ENCODE results near the gene RGS17.

Gene RGS17

DNA sequence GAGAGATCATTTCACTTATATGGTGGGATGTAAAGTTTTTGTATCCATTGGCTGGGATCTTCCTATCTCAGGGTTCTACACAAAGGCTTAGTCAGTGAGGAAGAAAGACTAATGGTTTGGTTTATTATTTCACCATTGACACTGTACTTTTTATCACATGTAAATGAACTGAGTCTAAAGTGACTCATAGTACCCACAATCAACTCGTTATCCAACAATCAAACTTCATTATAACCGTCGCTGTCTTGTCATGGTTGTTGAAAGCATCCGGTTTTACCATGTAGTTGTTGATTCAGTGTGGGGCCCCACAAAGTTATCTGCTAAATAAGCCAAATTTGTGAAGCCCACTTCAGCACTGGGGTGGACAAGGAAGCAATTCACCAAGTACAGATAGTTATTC, 72.8 kb downstream of the RGS17 start:
- H3K4me3 ChIP-seq (ENCODE audit: low read depth, low read length), result no peak overlapping the region
- TF ChIP-seq, protein P1, sequence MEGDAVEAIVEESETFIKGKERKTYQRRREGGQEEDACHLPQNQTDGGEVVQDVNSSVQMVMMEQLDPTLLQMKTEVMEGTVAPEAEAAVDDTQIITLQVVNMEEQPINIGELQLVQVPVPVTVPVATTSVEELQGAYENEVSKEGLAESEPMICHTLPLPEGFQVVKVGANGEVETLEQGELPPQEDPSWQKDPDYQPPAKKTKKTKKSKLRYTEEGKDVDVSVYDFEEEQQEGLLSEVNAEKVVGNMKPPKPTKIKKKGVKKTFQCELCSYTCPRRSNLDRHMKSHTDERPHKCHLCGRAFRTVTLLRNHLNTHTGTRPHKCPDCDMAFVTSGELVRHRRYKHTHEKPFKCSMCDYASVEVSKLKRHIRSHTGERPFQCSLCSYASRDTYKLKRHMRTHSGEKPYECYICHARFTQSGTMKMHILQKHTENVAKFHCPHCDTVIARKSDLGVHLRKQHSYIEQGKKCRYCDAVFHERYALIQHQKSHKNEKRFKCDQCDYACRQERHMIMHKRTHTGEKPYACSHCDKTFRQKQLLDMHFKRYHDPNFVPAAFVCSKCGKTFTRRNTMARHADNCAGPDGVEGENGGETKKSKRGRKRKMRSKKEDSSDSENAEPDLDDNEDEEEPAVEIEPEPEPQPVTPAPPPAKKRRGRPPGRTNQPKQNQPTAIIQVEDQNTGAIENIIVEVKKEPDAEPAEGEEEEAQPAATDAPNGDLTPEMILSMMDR (IDR thresholded peaks at IDR 0.05; ENCODE audit: low read depth, low read length), result no peak

DNA sequence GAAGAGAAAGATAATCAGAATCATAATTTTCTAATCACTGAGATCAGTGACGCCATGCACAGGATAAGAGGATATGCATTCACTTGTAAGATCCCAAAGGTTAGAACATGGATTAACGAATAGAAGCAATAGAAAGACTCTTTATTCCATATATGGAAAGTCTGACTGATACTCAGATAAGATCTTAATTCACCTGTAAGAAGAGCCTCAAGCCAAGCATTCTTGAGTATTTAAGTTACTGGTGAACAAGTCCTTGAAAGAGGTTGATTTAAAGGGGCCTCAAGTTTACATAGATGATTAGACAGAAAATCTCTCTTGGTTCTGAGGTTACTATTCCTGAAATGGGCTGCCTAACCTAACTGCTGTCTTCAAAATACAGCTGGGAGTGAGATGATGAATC, 74.8 kb downstream of the RGS17 start:
- H3K4me3 ChIP-seq (ENCODE audit: low read depth, low read length), result no peak overlapping the region
- TF ChIP-seq, protein P1 (IDR thresholded peaks at IDR 0.05; ENCODE audit: low read depth, low read length), result no peak

DNA sequence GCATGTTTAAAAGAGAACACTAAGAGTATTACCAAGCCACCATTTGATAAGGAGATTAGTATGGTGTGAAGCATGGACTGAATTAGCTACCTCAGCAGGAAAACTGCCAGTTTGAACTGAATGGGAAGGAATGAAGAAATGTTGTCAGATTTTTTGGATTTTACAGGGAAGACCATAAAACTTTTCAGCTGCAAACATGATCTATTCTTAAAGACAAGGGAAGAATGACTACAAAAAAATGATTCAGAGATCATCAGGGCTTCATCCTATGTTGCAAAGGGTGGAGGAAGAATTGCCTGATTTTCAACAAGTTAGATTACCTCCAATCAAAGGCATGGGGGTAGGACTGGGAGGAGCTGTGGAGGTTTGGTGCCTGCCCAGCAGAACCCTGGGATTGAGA, 79.3 kb downstream of the RGS17 start:
- H3K4me3 ChIP-seq (ENCODE audit: low read depth, low read length), result no peak overlapping the region
- TF ChIP-seq, protein P1 (IDR thresholded peaks at IDR 0.05; ENCODE audit: low read depth, low read length), result no peak

DNA sequence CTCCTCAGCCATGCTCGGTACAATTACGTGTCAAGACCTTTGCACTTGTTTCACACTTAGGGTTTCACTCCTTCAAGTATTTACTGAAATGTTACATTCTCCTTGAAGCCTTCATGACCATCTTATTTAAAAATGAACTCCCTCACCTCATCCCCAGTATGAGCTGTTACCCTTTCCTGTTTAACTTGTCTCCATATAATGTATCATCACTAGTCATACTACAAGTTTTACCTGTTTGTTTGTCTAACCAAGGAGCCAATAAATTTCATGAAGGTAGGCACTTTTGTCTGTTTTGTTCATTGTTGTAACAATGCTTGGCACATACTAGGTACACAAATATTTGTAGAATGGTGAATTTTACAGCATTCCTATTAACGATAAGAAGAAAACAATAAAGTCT, 82.5 kb downstream of the RGS17 start:
- H3K4me3 ChIP-seq (ENCODE audit: low read depth, low read length), result no peak overlapping the region
- TF ChIP-seq, protein P1 (IDR thresholded peaks at IDR 0.05; ENCODE audit: low read depth, low read length), result no peak

DNA sequence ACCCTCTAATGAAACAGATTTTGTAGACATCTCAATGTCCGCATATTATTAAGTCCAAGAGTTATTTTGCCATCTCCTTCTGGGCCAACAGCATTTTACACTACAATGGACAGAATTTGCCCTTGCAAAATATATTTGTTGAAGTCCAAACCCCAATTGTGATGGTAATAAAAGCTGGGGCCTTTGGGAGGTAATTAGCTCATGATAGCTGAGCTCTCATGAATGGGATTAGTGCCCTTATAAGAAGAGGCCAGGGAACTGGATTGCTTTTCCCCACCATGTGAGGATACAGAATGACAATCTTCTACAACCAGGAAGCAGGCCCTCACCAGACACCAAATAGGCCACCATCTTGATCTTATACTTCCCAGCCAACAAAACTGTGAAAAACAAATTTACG, 83.7 kb downstream of the RGS17 start:
- H3K4me3 ChIP-seq (ENCODE audit: low read depth, low read length), result no peak overlapping the region
- TF ChIP-seq, protein P1 (IDR thresholded peaks at IDR 0.05; ENCODE audit: low read depth, low read length), result no peak

DNA sequence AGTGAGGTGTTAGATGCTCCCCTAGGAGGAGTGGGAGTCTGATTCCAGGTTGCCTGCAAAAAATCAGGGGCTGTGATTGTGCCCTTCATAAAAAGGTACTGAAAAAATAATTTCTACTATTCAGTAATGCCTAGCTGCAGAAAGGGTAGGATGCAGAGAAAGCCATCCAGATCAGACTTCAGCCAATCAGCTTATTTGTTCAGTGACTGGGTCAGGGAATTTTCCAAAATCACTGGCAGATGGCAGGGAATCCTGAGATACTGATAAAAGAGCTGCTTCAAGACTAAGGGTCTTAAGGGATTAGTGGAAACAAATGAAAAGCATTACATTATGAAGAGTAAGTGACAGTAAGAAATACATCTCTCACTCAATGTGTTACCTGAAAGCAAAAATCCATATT, 85.8 kb downstream of the RGS17 start:
- H3K4me3 ChIP-seq (ENCODE audit: low read depth, low read length), result no peak overlapping the region
- TF ChIP-seq, protein P1 (IDR thresholded peaks at IDR 0.05; ENCODE audit: low read depth, low read length), result no peak

DNA sequence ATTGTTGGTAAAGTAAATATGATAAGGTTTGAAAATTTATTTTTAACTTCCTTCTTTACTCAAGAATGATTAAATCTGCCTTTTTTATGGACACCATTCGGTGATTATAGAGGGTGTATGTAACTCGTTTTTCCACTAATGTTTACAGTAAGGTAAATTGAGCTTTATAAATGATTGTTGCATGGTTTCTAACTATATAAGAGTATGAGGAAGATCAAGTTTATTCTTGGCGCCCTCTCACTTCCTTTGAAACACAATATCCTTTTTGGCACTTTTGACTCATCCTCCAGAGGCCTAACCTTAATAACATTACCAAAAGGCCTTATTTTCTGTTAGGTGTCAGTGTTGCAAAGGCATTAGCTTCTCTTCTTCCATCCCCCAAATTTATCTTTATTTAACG, 86.8 kb downstream of the RGS17 start:
- TF ChIP-seq, protein P1 (IDR thresholded peaks at IDR 0.05; ENCODE audit: low read depth, low read length), result no peak

More for the DNA sequence above, 86.8 kb downstream of the RGS17 start:
- H3K4me3 ChIP-seq (ENCODE audit: low read depth, low read length), result no peak overlapping the region
